ENCODE data around the gene CCDC88C.

GRCh38 chr14:91341751-91342154 lies 75.9 kb downstream of the CCDC88C start:
- TF ChIP-seq CTCF (IDR thresholded peaks at IDR 0.05) (no peak), EZH2 (IDR thresholded peaks at IDR 0.05) (no peak), EZH2phosphoT487 (IDR thresholded peaks at IDR 0.05) (no peak)
